ENCODE data around the gene IGSF3.
A peak's percentile ranks its signal among the peaks of the same experiment; 100 is the strongest.
"Not testable (repeated sequence)": the region's sequence is repeated elsewhere in the genome, so short reads cannot be mapped to it uniquely, and the experiment has no call there.

The IGSF3 gene

GRCh38 chr1:116597388-116597787, 70.1 kb downstream of the IGSF3 start:
- DNase-seq (ENCODE audit: low spot score) = not testable (repeated sequence)

- not testable (repeated sequence) for DNase-seq (ENCODE audit: low spot score)
These were observed 70.7 kb downstream of the IGSF3 start for GRCh38 chr1:116596742-116597307.

DNA sequence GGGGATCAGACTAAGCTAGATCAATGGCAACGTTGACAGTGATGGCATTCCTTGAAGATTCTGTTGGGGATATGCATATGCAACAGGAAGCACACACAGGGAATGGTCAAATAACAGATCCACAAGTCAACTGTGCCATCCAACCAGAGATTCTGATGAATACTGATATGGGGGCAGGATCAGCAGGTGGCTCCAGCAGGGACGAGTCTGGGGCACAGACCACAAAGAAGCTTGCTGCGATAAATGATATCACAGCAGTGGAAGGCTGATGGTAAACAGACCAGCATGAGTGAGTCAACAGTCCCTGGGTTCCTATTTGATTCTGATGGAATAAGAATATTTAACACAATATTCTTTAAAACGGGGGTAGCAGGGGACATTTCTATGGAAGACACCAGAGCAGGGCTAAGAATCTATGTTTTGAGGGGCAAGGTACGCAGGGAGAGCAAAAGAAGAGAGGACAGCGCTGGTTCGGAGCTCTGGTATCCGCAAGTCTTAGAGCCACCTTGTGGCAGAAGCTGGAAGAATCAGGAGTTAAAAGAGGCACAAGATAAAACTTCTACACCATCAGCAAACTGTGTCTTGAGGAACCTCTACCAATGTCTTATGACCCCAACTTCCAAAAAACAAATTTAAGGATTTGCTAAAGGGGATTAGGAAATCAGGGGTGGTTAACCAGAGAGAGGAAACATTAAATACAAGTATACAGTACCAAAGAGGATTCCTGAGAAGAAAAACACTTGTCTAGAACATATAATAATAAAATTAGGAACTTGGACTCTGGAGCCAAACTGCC, 71.4 kb downstream of the IGSF3 start:
- peak; percentile 44 for DNase-seq (ENCODE audit: low spot score)

DNA sequence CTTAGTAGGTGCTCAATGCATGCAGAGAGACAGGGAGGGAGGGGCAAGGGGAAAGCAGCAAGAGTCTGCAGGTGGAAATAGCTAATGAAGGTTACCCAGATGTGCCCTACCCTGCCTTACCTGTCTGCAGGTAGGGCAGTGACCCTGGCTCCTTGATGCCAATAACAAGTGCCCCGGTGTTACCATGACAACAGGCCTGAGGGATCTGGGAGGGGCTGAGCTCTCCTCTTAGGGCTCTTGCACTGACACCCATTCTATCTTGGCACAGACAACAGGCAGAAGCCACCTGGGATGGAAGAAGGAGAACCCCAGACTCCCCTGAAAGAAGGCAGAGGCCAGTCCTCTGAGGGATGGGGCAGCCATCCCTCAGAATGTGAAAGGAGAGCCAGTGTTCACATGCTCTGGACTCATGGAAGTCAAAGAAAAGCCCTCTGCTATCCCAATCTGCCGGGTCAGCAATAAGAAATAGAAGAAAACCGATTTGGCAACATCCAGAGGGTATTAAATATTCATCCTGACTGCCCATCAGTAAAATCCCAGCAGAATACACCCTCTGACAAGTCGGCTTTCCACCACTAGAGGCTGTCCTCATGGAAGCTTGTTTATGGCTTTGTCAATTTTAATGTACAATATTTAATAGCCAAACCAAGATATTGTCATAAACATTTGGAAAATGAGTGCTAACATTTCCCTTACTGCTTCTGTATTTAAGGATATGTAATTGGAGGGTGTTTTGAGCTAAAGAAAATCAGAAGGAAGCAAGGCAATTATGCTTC, 72.3 kb downstream of the IGSF3 start:
- DNase-seq (ENCODE audit: low spot score) = not testable (repeated sequence)

DNA sequence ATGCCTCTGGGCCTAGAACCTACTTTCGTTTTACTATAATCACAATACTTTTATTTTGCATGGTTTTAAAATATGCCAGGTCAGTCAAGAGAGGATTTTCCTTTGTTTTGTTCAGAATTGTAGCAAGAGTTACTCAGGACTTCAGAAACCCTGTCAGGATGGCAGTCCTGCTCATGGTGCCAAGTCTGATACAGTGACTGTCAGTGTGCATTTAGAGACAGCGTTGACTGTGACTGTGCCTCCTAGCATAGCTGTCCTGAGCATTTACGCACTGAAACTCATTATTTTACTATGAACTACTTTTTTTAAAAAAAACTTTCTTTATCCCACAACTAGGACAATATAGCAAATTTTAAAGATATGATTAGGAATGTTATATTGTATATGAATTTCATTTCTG, 73.6 kb downstream of the IGSF3 start:
- not testable (repeated sequence) for DNase-seq (ENCODE audit: low spot score)

DNA sequence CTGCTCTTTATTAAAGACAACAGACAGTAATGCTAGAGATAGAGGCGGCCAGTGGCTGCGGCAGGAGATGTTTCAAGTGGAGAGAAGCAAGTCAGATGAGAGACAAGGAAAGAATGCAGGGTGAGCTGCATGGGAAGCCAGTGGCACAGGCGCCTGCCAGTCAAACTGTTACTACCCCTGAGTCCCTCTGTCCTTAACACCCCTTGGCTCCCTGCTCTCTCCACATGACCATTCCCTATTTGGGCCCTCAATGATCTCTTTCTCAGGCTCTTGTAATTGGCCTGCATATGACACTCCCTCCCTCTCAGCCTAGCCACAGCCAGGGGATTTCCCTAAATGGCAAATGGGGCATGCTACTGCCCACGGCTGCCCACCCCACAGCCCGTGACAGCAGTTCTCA, 74.1 kb downstream of the IGSF3 start:
- not testable (repeated sequence) for DNase-seq (ENCODE audit: low spot score)

DNA sequence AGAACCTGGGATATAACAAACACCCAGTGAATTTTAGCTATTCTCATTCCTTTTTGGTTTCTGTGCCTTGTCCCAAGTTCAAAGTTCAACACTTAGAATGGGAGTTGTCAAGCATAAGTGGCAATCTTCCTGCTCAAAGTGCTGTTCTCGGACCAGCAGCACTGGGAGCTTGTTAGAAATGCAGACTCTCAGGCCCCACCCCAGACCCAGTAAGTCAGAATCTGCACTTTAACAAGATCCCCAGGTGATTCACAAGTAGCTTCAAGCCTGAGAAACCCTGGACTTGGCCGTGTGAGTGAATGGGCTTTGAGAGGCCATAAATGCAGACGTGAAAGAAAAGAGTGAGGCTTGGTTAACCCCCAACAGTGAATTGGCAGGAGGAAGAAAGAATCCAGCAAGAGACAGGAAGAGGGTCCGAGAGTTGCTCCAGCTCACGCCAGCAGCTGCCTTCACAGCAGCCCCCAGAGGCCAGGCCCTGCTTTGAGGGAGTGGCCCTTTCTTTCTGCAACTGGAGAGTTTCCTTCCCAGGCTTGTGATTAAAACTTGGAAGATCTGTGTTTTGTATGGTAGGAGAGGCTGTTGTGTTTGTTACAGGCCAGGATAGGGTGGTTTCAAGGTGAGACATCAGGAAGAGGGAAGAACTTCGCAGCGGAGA, 75.5 kb downstream of the IGSF3 start:
- not testable (repeated sequence) for DNase-seq (ENCODE audit: low spot score)

- not testable (repeated sequence) for DNase-seq (ENCODE audit: low spot score)
These were observed 76.3 kb downstream of the IGSF3 start for GRCh38 chr1:116591006-116591950.

GRCh38 chr1:116590359-116591005, 77.1 kb downstream of the IGSF3 start:
- DNase-seq (ENCODE audit: low spot score) = not testable (repeated sequence)

GRCh38 chr1:116589101-116589735, 78.3 kb downstream of the IGSF3 start:
- not testable (repeated sequence) for DNase-seq (ENCODE audit: low spot score)

GRCh38 chr1:116587501-116588227, 79.9 kb downstream of the IGSF3 start:
- no peak for DNase-seq (ENCODE audit: low spot score)

GRCh38 chr1:116586741-116587143, 80.8 kb downstream of the IGSF3 start:
- no peak for DNase-seq (ENCODE audit: low spot score)

GRCh38 chr1:116585886-116586285, 81.6 kb downstream of the IGSF3 start:
- no peak for DNase-seq (ENCODE audit: low spot score)

GRCh38 chr1:116581323-116581885, 86.1 kb downstream of the IGSF3 start:
- no peak for DNase-seq (ENCODE audit: low spot score)

DNA sequence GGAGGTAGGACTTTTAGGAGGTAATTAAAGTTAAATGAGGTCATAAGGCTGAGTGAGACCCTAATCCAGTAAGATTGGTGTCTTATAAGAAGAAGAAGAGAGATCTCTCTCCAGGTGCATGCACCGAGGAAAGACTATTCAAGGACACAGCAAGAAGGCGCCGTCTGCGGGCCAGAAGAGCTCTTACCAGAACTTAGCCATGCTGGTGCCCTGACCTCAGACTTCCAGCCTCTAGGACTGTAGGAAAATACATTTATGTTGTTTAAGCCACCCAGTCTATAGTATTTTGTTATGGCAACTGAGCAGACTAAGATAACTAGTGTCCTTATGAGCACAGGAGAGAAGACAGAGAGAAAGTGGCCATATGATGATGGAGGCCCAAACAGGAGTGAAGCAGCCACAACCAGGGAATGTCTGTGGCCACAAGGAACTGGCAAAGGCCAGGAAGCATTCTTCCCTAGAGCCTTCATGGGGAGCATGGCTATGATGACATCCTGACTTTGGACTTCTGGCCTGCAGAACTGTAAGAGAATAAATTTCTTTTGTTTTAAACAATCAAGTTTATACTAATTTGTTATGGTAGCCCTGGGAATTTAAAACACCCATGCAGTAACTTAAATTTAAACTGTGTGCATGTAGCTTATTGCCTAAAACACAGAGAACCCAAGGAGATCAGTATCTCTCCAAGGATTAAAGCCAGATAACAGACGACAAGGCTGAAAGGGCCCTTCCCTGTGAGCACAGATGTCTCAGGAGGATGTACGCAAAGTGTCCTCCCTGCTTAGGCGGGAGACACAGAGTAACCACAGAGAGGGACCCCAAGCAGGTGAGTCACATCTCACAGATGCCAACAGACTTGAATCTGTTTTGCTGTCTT, 86.8 kb downstream of the IGSF3 start:
- no peak for DNase-seq (ENCODE audit: low spot score)

GRCh38 chr1:116579259-116579875, 88.2 kb downstream of the IGSF3 start:
- DNase-seq (ENCODE audit: low spot score) = no peak

- no peak for DNase-seq (ENCODE audit: low spot score)
These were observed 89.0 kb downstream of the IGSF3 start for GRCh38 chr1:116578581-116578980.

Data from CD4-positive, alpha-beta T cell treated with Interleukin-15 for 4 hours (primary cell).